EH (cell line): ENCODE measurements around the gene POLD4.
A peak's percentile ranks its signal among the peaks of the same experiment; 100 is the strongest.

Experiments used
- DNase-seq: peaks from one replicate; pipeline ENCODE4 v3.0.0-alpha.2; 2015; ENCODE audit warnings: low read depth

The POLD4 gene

GRCh38 chr11:67387518-67387917 is 34.2 kb upstream of the POLD4 start:
- no peak for DNase-seq

DNA sequence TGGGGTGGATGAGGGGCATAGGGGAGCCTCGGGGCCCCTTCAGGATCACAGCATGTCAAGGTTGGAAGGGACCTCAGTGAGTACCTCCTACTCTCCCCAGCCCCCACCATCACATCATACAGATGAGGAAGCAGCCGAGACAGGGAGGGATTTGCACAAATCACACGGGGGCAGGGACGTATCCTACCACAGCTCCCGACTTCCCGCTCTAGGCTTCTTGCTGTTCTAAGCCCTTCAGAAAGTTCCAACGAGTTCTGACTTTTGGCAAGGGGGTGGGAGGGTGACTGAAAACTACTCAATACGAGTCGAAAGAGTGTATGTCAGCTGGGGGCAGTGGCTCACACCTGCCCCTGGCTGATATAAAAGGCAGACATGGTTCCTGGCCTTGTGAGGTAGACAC is 33.7 kb upstream of the POLD4 start:
- no peak for DNase-seq

- peak; percentile 74 for DNase-seq
These were observed 31.6 kb upstream of the POLD4 start for GRCh38 chr11:67384851-67385366.

DNA sequence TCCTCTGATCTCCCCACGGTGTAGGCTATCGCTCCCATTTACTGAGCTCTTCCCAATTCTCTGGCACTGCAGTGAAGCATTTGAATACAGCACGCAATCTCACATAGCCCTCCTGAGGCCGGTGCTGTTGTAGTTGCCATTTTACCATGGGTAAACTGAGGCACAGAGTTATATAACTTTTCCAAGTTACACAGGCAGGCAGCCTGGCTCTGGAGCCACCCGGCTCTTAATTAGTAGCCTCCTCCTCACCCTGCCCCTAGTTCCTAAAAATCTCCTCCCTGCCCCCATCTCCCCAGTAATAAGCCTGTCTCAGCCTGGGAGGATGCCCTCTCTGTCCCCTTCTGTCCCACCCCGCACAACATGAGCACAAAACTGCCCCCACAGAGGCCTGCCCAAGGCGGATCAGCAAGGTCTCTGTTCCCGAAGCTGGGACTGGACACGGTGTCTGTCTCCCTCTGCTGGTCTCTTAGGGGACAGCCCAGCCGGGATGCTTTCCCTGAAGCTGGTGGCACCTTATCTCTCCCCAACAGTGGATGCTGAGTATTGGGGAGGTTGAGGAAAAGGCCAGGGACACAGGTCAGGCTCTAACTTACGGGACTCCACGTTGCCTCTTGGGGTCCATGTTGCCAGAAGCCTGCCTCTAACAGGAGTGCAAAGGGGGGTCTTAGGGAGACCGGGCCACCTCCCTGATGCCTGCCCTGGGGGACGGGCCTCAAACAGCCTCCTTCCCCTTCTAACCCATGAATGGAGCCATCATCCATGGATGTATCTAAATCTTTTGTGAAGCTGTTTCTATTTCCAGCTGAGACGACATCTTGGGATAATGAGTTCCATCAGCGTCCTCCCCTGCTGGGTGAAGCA is 29.2 kb upstream of the POLD4 start:
- DNase-seq, result peak; percentile 80

DNA sequence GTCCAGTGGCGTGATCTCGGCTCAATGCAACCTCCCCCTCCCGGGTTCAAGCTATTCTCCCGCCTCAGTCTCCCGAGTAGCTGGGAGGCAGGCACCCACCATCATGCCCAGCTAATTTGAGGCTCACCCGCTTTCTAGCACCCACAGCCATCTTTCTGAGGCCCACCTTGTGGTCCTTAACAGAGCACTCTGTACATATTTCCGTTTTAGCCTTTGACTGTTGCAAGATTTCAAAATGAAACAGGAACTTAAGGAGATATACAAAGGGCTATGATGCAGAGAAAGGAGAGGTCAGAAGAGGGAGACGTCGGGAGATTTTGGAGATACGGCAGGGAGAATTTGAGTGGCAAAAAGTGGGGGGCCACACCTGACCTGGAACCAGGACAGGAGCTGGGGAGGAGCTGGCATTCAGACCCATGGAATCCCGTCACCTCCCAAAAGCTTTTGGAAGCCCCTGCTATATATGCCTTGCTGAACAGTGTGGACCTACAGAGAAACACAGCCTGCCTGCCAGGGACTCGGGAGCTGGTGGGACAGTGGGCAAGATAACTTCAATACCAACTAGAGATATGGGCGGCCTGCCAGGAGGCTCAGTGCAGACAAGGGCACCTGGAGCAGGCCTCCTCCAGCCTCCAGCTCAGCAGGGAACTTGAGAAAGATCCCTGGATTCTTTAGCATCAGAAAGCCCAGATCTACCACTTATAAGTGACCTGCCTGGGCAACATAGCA is 28.1 kb upstream of the POLD4 start:
- DNase-seq, result no peak

DNA sequence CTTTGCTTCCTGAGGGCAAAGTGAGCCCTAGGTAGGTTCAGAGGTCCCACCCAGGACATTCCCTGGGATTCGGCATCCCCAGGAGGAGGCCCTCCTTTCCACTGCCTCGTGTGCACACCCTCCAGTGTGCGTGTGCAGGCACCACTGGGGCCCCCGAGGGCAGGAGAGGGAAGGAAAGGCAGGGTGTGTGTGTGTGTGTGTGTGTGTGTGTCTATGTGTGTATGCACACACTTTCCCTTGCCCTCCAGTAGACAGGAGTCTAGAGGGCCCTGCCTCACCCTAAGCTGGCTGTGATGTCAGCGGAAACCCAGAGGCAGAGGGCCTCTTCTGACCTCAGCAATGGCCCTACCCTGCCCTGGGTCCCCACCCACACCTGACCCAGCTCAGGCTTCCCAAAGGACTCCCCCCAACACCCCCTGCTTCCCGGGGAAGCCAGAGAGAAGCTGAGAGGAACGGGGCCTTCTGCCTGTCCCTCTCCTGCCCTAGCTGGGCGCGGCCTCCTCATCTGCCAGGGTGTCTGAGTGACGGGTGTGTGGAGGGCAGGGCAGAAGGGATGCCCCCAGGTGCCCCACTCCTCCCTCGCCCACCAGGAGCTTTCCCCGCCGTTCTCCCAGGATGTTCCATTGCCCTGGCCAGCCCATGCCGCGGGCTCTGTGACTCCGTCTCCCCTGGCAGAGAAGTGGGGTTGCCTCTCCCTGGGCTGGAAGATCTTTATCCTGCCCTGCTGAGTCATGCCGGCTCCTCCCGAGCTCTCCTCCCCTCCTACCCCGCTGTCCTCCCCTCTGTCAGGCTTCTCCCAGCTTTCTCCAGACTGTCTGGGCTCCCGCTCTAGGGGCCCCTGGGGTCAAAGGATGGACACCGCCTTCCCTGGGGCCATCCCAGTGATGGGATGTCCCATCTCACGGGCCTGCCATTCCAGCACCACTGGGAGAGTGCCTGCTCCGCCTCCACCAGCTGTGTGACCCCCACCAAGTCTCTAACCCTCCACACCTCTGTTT is 26.0 kb upstream of the POLD4 start:
- DNase-seq, result peak; percentile 86

GRCh38 chr11:67378544-67378943 is 25.2 kb upstream of the POLD4 start:
- DNase-seq, result no peak

DNA sequence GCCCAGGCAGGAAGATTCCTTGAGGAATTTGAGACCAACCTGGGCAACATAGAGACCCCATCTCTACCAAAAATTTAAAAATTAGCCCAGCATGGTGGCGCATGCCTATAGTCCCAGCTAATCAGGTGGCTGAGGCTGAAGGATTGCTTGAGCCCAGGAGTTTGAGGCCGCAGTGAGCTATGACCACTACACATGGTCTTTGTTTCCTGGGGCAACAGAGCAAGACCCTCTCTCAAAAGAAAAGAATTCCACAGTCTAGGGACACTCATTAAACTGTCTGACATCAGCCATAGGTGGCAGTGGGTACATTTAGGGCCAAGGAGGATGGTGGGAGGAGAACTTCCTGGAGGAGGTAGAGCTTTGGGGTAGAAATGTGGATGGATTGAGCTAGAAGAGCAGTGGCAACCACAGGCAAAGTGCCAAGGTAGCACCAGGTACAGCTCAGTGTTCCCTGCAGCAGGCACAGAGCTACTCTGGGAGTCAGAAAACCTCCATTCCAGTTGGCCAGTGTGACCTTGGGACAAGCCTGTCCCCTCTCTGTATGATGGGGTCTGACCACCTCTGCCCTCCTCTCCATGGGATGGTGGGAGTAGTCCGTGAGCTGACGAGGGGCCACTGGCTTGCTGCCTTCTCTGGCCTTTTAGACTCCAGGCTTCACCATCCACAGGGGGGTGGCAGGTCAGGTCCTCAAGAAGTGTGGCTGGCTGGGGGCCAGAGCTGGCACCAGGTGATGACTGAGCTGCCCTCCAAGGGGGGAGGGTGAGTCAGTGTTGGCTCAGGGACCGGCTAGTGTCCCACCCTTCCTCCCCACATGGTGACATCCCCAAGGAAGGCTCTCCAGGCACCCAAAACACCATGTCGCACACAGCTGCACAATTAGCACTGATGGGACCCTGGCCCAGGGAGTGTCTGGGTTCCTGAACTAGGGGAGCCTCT is 23.8 kb upstream of the POLD4 start:
- no peak for DNase-seq

GRCh38 chr11:67376063-67376820 is 22.9 kb upstream of the POLD4 start:
- no peak for DNase-seq

- DNase-seq, result peak; percentile 26
These were observed 22.1 kb upstream of the POLD4 start for GRCh38 chr11:67375320-67376055.

- DNase-seq, result peak; percentile 62
These were observed 21.4 kb upstream of the POLD4 start for GRCh38 chr11:67374571-67375281.

GRCh38 chr11:67373648-67374570 is 20.6 kb upstream of the POLD4 start:
- peak; percentile 99 for DNase-seq

DNA sequence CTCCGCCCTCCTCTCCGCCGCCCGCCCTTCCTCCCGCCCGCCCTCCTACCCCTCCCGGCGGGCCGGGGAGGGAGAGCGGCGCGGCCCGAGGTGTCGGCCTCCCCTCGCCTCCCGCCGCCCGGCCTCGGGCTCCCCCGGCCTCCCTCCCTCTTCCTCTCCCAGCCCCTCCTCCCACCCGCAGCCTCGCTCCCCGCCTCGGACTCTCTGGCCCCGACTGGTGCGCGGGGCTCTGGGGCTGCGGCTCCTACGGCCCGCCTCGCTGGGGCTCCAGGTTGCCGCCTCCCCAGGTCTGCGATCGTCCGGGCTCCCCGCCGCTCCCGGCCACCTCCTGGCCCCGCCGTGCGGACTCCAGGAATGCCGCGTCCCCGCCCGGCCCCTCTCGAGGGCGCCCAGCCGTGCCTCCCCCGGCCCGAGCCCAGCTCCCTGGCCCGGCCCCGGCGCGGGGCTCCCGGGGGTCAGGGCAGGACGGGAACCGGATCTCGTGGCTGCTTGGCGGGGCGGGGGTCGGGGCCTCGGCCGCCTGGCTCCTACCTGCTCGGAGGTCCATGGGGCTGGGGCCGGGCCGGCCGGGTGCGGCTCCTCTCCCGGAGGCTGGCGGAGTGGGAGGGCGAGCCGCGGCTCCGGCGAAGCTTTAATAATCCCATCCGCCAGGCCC is 19.8 kb upstream of the POLD4 start, which contains the start of gene CLCF1:
TSS of gene CLCF1 (minus strand) at position 606 of the 655 bp plus-strand sequence. CDS start at position 547, 59 bp downstream.
- peak; percentile 79 for DNase-seq

GRCh38 chr11:67372321-67372992 is 19.1 kb upstream of the POLD4 start:
- no peak for DNase-seq

DNA sequence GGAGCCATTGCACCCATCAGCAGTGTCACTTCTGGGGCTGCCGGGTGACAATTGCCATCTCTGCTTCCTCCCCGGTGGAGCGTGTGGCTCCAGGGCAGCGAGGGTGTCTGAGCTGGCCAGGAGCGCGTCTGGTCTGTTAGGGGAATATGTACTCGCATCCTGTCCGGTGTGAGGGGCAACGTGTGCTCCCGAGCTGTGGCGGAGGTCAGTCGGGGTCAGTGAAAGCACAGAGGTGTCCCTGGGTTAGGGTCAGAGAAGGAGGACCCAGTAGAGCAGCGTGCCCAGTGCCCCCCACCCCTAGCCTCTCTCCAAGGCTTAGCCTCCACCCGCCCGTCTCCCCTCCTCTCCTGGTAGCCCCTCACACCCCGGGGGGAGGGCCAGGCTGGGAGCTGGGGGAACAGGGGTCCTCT is 18.6 kb upstream of the POLD4 start:
- no peak for DNase-seq
